Activated CD4-positive, alpha-beta T cell treated with anti-CD3 and anti-CD28 coated beads, Interleukin-2, amount 50 U/mL, for 24 hours (primary cell): ENCODE data around the gene MAP7.

Experiments
- DNase-seq, 2 donors: peaks; one replicate each; pipeline ENCODE4 v3.0.0-alpha.2; 2020; ENCODE audit warnings: low read depth in 1 of 2, low spot score in 1 of 2

MAP7 gene

DNA sequence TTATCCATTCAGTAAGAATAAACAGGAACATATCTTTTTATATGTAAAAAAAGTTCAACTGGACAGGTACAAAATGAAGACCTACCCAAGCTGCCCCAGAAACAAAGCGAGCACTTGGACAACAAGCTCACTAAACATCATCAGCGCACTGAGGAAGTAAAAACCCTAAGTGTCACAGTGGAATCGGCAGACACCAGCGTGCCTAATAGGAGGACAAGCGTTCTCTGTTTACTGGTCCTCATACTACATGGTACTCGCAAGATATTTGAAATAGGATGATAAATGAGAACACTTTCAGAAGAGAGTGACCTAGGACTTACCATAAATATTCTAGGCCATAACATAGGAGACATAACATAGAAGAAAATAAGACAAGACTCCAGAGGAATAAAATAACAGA lies 18.2 kb downstream of the MAP7 start:
- DNase-seq: no peak

DNA sequence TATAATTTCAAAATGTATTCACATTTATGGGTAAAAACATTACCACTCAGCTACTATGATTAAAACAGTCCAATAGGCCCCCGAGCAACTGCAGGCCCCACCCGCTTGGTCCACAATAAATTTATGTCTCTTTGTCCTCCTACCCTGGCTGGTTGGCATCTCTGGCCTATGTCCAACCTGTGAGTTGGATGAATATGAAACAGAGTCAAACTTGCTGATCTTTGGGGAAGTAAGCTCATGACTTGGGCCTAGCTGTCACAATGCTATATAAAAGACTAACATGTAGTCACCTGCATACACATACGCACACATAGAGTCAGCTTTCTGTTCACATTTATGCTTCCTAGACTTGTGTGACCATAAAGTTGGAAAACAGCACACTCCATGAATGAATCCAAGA lies 20.5 kb downstream of the MAP7 start:
- DNase-seq: no peak

DNA sequence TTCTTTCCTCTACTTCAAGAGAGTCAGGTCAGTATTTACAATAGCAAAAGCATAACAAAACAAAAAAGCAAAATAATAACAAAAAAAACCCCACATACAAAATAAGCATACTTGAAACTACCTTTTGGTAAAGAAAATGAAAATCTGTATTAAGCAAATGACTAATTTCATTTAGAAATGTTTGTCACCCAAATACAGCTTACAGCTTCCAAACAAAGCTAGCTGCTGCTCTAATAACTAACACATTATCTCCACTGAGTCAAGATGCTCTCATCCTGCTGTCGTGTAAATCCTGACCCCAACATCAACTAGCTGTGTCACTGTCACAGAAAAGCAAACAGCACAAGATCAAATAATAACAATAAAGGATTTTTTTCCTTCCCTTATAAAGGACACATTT lies 21.7 kb downstream of the MAP7 start:
- no peak for DNase-seq

DNA sequence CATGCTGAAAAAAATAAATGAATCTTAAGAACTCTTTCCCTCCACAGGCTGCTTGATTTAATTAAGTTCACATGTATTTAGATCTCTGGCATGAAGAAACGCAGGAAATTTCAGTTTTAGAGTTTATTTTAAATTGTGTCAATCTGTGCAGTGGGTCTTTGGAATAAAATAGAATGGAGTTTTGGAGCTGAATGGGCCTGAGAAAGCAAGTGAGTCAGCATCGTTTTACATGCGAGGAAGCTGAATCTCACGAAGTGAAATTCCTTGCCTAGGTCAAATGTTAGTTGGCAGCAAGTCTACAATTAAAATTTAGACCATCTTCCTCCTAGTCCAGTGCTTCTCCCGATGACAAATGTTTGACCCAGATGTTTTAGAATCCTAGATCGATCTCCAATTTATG lies 22.4 kb downstream of the MAP7 start:
- no peak for DNase-seq

DNA sequence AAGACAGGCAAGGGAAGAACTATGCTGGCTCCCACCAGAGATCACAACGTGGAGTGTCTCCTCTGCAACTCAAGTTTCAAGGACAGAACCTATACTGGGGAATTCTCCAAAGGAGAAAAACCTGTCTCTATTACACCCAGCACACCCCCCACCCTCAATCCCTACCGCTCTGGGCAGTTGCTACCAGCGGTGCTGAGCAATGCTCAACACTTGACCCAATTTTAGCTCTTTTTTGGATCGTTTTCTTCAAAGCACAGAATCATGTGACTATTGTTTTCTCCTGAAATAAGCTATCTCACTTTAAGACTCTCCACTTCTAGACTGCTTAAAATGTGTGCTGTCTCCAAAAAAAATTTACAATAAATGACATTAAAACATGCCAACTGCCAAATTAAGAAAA lies 23.3 kb downstream of the MAP7 start:
- DNase-seq: no peak

DNA sequence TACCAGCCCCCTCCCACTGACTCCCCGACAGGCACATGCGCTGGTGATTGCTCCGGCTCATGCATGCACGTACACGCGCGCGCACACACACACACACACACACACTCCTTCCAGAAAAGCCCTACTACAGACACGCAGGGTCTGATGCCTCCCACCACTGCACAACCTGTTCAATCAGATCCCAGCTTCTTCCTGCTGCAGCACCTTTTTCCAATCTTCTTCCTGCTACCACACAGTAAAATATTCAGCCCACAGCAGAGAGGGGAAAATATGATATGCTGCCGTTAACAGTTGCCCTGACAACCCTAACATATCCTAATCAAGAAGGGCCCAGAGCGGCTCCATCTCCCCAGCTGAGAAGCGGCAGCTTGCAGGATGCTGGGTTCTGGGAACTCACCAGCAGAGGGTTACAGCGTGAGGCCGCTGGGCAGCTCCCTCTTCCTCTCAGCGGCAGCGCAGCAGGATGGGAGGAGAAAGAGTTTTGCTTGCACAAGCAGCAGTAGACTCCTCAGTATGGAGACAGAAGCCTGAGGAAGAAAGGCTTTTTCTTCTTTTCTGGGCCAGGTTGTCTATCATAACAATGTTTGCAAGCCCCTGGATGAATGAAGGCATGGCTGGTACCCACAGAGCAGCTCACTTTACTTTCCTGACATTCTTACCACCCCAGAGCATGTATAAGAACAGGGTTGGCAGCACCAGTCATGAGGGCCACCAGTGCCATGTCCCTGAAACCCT lies 23.9 kb downstream of the MAP7 start:
- DNase-seq: peak in 1 of 2 donors; percentile 18

DNA sequence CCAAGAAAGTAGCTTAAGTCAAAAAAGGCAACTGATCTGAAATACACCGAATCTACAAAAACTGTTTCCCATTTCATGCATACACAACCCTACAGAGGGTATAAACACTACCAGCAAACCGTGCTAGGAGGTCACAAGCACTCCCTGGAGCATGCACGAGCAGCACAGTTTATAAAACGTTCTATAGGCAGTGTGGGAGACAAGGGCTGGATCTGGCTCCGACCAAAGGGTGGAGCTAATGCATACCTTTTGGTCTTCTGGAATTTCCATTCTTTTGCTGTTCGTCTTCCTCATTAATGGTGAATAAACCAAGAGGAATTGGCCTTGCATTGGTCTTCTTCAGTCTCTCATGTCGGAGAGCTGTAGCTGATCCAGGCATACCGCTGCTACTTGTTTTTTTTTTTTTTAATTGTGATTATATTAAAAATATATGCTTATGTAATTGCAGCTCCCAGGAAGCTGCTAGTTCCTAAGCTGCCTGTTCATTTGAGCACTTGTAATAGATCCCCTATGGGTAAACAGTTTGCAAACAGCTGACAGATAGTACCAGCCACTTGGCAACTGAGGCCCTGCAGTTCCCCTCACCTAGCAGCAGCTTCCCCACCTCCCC lies 24.5 kb downstream of the MAP7 start:
- DNase-seq: no peak

DNA sequence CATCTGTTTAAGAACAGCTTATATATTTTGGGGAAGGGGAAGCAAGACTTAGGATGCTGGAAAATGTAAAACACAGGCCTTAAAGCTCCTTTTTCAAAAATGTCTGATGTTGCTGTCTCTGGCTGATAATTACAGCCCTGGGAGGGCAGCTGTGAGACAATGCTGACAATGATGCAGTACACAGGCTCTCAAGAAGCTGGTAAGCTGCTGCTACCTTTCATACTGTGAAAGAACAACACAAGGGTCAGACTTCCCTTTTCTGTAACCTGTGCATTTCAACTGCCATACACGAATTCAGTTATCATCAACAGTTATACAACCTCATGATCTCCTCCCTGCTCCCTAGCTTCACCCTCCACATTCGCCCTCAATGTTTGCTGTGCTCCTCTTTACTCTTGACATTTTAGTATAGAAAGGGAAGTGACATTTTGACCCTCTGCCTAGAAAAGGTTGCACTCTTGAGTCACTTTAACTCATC lies 25.2 kb downstream of the MAP7 start:
- DNase-seq: no peak

DNA sequence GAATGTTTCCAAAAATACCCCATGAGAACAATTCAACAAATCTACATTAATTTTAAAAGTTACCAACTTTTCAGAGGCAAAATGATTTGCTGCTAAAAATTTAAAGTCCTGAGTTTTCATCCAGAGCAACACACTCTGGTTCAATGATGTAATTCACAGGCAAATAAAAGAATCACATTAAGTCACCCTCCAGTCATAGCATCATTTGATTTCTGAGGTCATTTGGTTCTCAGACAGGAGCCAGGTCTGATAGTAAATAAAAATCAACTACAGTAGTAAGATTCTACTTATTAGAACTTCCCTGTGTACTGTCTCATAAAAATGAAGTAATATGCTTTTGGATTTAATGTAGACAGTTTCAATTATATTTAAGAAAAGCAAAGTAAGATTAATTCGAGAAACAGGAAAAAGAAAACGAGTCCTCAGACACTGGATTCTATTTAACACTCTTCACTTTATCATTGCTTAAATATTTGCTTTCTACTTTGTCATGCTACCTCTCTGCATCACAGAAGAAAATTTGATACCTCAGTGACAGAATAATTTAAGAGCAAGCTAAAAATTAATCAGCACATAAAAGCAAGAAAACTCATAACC lies 25.8 kb downstream of the MAP7 start:
- no peak for DNase-seq

DNA sequence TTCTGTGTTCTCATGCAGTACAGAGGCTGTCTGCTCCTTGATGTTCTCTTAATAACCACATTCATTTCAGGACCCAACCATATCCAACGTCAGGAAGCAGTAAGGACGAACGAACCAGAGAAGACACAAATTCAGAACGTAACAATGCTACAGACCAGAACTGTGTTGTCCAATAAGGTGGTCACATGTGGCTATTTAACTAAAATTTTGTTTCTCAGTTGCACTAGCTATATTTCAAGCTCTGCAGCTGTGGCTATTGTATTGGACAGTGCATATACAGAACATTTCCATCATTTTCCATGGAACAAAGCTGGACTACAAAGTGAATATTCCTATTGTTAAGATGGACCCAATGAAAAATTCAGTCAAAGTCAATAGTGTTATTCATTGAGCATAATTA lies 27.0 kb downstream of the MAP7 start:
- DNase-seq: no peak

DNA sequence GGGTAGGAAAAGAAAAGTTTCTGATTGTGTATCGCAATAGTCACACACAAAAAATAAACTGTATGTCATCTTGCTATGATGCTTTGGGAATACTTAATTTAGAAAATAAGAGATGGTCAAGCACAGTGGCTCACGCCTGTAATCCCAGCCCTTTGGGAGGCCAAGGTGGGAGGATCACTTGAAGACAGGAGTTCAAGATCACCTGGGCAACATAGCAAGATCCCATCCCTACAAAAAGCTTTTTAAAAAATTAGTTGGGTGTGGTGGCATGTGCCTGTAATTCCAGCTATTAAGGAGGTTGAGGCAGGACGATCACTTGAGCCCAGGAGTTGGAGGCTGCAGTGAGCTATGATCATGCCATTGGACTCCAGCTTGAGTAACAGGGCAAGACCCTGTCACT lies 27.6 kb downstream of the MAP7 start:
- DNase-seq: no peak

DNA sequence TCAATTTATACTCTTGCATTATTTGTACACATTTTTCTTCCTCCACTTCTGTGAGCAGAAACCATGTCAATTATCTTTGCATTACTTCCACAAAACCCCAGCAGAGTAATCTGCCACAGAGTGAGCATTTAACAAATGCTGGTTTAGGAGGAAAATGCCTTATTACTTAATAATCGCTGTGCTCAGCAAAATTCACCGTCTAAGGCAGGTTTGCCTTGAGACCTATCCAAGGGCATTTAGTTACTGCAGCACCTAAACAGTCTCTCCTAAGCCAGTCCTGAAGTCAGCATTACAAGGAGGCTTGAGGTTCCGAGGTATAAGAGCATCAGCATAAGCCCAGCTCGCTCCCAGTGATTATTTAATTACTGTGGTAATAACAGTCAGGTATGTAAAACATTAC lies 28.3 kb downstream of the MAP7 start:
- DNase-seq: no peak

DNA sequence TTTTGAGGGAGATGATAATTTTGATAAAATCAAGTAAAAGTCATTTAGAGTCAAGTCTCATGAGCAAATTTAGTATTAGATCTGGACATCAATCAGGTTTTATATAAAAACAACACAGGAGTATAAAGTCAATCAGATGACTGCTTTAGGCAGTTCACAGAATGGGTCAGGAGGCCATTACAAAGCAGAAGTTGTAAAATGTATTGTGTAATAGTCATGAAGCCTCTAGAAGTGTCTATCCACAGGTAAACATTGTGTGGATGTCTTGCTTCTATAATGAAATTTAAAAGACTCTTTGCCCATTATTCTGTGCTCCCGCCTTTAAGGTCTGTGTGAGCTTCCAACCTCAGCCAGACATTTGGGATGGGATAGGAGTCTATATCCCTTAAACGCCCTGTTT lies 28.8 kb downstream of the MAP7 start:
- no peak for DNase-seq

DNA sequence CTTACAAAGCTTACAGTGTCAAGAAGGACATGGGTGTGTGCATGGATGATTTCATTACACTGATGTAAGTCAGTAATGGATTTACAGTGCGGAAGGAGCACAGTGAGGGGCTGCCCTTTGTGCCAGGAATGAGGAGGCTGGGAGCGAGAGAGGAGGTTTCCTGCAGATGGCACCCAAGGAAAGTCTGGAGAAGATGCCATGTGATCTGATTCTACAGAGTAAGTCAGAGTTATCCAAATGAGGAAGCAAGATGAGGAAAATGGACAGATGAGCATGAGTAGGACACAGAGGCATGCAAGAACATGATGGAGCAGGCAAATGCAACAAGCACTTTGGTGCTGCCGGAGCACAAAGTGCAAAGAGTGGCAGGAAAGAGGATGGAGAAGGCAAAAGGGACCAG lies 29.7 kb downstream of the MAP7 start:
- no peak for DNase-seq

DNA sequence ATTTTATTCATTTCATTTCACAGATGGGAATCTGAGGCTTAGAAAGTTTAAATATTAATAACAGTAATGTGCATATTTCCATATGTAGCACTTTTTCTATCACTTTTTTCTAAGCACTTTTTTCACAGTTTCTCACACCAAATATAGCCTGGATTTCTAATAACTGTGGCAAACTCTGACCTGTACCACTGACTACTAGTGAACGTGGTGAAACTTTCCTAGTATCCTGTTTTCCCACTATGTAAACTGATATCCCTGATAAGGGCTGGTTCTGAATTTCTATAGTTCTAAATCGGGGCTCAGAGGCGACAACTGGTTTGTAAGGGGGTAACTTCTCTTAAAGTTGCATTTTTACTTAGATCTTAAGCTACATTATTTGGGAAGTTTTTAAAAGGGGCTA lies 32.6 kb downstream of the MAP7 start:
- DNase-seq: no peak

DNA sequence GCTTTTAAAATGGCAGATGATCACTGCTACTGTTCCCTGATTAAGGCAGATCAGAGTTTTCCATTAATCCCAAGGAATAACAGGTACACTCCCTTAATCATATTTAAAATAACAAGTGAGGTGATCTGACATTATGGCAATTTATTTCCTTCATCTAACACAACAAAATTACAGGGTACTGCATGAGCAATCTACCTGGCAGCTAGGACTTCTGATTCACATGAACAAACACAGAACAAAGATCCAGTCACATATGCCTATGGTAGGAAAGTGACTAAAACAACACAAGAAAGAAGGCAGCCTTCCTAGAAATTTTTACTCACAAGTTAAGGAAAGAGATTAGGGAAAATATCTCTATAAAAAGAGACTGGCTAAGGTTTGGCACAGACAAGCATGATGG lies 33.2 kb downstream of the MAP7 start:
- DNase-seq: no peak

DNA sequence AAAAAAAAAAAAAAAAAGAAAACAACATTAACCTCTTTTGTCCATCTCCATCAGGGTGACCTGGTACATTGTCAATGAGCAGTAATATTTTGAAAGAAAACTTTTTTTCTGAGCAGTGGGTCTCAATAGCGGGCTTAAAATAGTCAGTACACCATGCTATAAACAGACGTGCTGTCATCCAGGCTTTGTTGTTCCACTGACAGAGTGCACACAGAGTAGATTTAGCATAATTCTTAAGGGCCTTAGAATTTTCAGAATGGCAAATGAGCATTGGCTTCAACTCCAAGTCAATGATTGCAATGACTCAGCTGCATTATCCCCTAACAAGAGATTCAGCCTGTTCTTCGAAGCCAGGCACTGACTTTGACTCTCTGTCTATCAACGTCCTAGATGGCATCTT lies 35.6 kb downstream of the MAP7 start:
- DNase-seq: no peak

DNA sequence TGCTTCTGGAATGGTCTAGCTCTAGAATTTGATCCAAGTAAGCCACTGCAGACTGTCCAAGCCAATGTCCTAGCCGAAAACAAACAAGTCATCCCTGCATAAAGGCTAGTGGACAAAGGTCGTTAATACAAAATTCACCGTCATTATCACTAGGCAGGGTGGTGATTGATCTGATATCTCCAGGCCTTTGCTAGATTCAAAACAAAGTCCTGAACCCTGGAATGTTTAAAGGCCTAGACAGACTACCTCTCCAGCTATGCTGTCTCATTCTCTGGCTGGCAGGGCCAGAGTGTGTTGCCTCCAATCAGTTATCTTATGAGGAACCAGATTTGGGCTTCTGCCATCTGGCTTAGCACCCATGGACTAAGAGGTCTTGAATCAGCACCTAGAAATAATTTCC lies 38.3 kb downstream of the MAP7 start:
- DNase-seq: no peak

DNA sequence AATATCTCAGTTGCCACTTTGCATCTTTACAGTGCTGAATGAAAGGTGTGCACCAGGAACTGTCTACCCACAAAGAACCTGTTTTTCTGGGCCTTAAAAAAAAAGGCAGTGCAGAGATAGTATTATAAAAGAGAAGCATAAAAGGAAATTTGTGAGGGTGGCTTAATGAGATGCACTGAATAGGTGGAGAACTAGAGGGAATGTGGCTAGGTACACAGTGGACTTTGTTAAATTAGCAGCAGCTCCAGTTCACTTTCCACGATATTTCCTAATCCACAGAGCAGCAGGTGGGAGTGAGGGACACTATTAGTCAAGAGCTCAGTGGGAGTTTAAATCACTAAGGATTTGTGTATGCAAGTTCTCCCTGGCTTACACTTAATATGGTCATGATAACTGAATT lies 38.8 kb downstream of the MAP7 start:
- no peak for DNase-seq

DNA sequence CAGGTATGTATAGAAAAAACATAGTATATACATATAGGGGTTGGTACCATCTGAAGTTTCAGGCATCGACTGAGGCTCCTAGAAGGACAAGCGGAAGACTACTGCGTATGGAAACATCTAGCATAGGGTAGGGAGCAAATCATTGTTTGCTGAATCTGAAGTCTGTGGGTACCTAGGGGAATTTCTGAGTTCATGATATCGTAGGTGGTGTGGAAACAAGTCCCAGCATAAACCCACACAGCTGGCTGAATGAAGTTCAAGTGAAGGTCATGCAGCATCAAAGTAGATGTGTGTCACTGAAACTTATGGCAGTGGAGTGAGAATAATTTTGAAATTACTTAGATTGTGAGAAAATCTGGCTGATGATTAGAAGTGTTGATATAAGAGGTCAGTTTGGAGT lies 39.4 kb downstream of the MAP7 start:
- peak in 1 of 2 donors; percentile 48 for DNase-seq

DNA sequence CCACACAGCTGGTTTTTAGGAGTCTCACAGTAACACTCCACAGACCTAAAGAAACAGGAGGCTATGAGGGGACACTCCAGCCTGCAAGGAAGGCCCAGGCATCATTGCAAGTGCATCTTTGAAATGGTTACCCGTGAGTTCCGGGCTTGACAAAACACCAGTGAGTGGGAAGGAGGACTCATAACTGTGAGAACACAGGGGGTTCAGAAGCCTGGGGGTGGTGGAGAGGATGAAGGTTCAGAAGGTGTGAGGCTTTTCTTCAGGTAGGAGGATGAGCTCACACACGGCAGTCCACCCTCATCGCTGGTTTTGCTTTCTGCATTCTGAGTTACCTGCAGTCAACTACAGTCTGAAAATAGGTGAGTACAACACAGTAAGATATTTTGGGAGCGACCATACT lies 39.9 kb downstream of the MAP7 start:
- DNase-seq: peak in 1 of 2 donors; percentile 33

DNA sequence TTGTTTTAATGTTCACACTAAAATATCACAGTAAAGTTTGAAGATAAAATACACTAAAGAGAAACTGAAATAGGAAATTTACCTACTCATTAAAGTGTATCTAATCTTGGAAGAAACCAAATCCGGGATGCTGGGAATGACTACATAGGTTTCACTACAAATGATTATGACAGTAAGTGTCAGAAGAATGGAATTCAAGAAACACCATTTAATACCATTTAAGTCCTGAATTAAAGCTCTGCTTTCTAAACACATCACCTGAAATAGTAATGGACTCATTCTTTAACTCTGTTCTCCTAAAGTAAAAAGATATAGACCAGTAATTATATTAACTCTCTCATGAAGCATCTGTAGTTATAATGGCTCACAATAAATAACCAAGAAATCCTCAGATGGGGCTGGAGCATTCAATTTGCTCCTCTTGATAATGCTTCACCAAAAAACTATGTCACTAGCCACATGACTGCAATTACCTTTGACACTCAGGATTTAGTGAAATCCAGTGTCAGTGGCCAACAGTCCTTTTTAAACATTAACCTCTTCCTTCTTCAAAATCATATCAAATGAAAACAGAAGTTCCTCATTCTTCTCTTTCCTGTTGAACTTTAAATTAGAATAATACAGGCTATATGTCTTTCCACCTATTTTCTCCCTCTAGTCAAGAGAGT lies 41.4 kb downstream of the MAP7 start:
- DNase-seq: no peak
